ENCODE measurements around the gene KDM6B. TPM values are rescaled to one million over a fixed set of nuclear protein-coding genes. Genes with fewer than 3 reads are reported as not detected.
"Not testable (repeated sequence)": the region's sequence is repeated elsewhere in the genome, so short reads cannot be mapped to it uniquely, and the experiment has no call there.

KDM6B gene
- total RNA-seq, 1 donor from 2014 or later: 191 TPM

GRCh38 chr17:7806587-7806986 lies 27.4 kb upstream of the KDM6B start:
- no peak overlapping the region for H3K4me3 Mint-ChIP-seq (ENCODE audit: unreplicated experiment)
- no peak overlapping the region for H3K27ac Mint-ChIP-seq (ENCODE audit: unreplicated experiment)
- H3K9me3 Mint-ChIP-seq (ENCODE audit: unreplicated experiment): peaks cover 3% of the 10 kb centered on the region
- peaks cover 2% of the 10 kb centered on the region for H3K27me3 Mint-ChIP-seq (ENCODE audit: unreplicated experiment)
- no peak for TF ChIP-seq CTCF (IDR thresholded peaks at IDR 0.05; ENCODE audit: partially characterized antibody, unreplicated experiment)
- H3K4me1 Mint-ChIP-seq (ENCODE audit: low read depth, unreplicated experiment): no peaks in the 10 kb centered on the region
- no peaks in the 10 kb centered on the region for H3K36me3 Mint-ChIP-seq (ENCODE audit: unreplicated experiment)
- no peak for DNase-seq

- H3K9me3 Mint-ChIP-seq (ENCODE audit: unreplicated experiment): peaks cover 3% of the 10 kb centered on the region
- TF ChIP-seq CTCF (IDR thresholded peaks at IDR 0.05; ENCODE audit: partially characterized antibody, unreplicated experiment): no peak
- H3K27ac Mint-ChIP-seq (ENCODE audit: unreplicated experiment): no peak overlapping the region
- no peaks in the 10 kb centered on the region for H3K36me3 Mint-ChIP-seq (ENCODE audit: unreplicated experiment)
- no peak for DNase-seq
- H3K4me1 Mint-ChIP-seq (ENCODE audit: low read depth, unreplicated experiment): no peaks in the 10 kb centered on the region
- no peak overlapping the region for H3K4me3 Mint-ChIP-seq (ENCODE audit: unreplicated experiment)
- peaks cover 1% of the 10 kb centered on the region for H3K27me3 Mint-ChIP-seq (ENCODE audit: unreplicated experiment)
These were observed 26.8 kb upstream of the KDM6B start for GRCh38 chr17:7807206-7807605.

- DNase-seq: no peak
These were observed 24.8 kb upstream of the KDM6B start for GRCh38 chr17:7809086-7809790.

GRCh38 chr17:7809791-7810343 lies 24.1 kb upstream of the KDM6B start:
- not testable (repeated sequence) for H3K4me1 Mint-ChIP-seq (ENCODE audit: low read depth, unreplicated experiment); H3K4me3 Mint-ChIP-seq (ENCODE audit: unreplicated experiment); DNase-seq; H3K27me3 Mint-ChIP-seq (ENCODE audit: unreplicated experiment); H3K27ac Mint-ChIP-seq (ENCODE audit: unreplicated experiment); H3K9me3 Mint-ChIP-seq (ENCODE audit: unreplicated experiment); H3K36me3 Mint-ChIP-seq (ENCODE audit: unreplicated experiment)

More at GRCh38 chr17:7809086-7809790, 24.8 kb upstream of the KDM6B start:
- Mint-ChIP-seq H3K4me3 (ENCODE audit: unreplicated experiment) (no peak overlapping the region), H3K9me3 (ENCODE audit: unreplicated experiment) (peaks cover 3% of the 10 kb centered on the region), H3K27ac (ENCODE audit: unreplicated experiment) (no peak overlapping the region), H3K4me1 (ENCODE audit: low read depth, unreplicated experiment) (no peaks in the 10 kb centered on the region), H3K36me3 (ENCODE audit: unreplicated experiment) (no peaks in the 10 kb centered on the region), H3K27me3 (ENCODE audit: unreplicated experiment) (no peaks in the 10 kb centered on the region)
- no peak for TF ChIP-seq CTCF (IDR thresholded peaks at IDR 0.05; ENCODE audit: partially characterized antibody, unreplicated experiment)

GRCh38 chr17:7811251-7811650 lies 22.8 kb upstream of the KDM6B start:
- no peak for DNase-seq
- Mint-ChIP-seq H3K27ac (ENCODE audit: unreplicated experiment) (no peak overlapping the region), H3K27me3 (ENCODE audit: unreplicated experiment) (no peaks in the 10 kb centered on the region), H3K36me3 (ENCODE audit: unreplicated experiment) (no peaks in the 10 kb centered on the region), H3K4me1 (ENCODE audit: low read depth, unreplicated experiment) (no peaks in the 10 kb centered on the region), H3K4me3 (ENCODE audit: unreplicated experiment) (no peak overlapping the region), H3K9me3 (ENCODE audit: unreplicated experiment) (peaks cover 3% of the 10 kb centered on the region)
- TF ChIP-seq CTCF (IDR thresholded peaks at IDR 0.05; ENCODE audit: partially characterized antibody, unreplicated experiment): no peak
